ENCODE measurements around the gene MYO10.

The MYO10 gene

GRCh38 chr5:16858151-16858550 lies 77.9 kb downstream of the MYO10 start:
- no peak for TF ChIP-seq CTCF (IDR thresholded peaks at IDR 0.05; ENCODE audit: insufficient read depth, low read depth, low read length, missing control alignments)
- H3K4me3 ChIP-seq (ENCODE audit: low read length): no peak overlapping the region
- DNase-seq (ENCODE audit: low read depth): no peak

GRCh38 chr5:16857635-16858034 lies 78.5 kb downstream of the MYO10 start:
- H3K4me3 ChIP-seq (ENCODE audit: low read length): no peak overlapping the region
- no peak for TF ChIP-seq CTCF (IDR thresholded peaks at IDR 0.05; ENCODE audit: insufficient read depth, low read depth, low read length, missing control alignments)

GRCh38 chr5:16856531-16856930 lies 79.6 kb downstream of the MYO10 start:
- peak; percentile 99 for DNase-seq (ENCODE audit: low read depth)
- no peak overlapping the region for H3K4me3 ChIP-seq (ENCODE audit: low read length)
- TF ChIP-seq CTCF (IDR thresholded peaks at IDR 0.05; ENCODE audit: insufficient read depth, low read depth, low read length, missing control alignments): no peak

More at GRCh38 chr5:16857635-16858034, 78.5 kb downstream of the MYO10 start:
- peak; percentile 40 for DNase-seq (ENCODE audit: low read depth)

- DNase-seq (ENCODE audit: low read depth): no peak
- H3K4me3 ChIP-seq (ENCODE audit: low read length): no peak overlapping the region
- no peak for TF ChIP-seq CTCF (IDR thresholded peaks at IDR 0.05; ENCODE audit: insufficient read depth, low read depth, low read length, missing control alignments)
Observed at GRCh38 chr5:16855898-16856297, 80.2 kb downstream of the MYO10 start.

GRCh38 chr5:16855485-16855884 lies 80.6 kb downstream of the MYO10 start:
- DNase-seq (ENCODE audit: low read depth): no peak
- TF ChIP-seq CTCF (IDR thresholded peaks at IDR 0.05; ENCODE audit: insufficient read depth, low read depth, low read length, missing control alignments): no peak
- no peak overlapping the region for H3K4me3 ChIP-seq (ENCODE audit: low read length)

- DNase-seq (ENCODE audit: low read depth): no peak
- no peak for TF ChIP-seq CTCF (IDR thresholded peaks at IDR 0.05; ENCODE audit: insufficient read depth, low read depth, low read length, missing control alignments)
Observed at GRCh38 chr5:16854351-16854750, 81.7 kb downstream of the MYO10 start.

GRCh38 chr5:16853518-16853917 lies 82.6 kb downstream of the MYO10 start:
- H3K4me3 ChIP-seq (ENCODE audit: low read length): no peak overlapping the region
- no peak for DNase-seq (ENCODE audit: low read depth)
- no peak for TF ChIP-seq CTCF (IDR thresholded peaks at IDR 0.05; ENCODE audit: insufficient read depth, low read depth, low read length, missing control alignments)

More at GRCh38 chr5:16854351-16854750, 81.7 kb downstream of the MYO10 start:
- no peak overlapping the region for H3K4me3 ChIP-seq (ENCODE audit: low read length)
